ENCODE measurements around the gene MTA1.

MTA1 gene

DNA sequence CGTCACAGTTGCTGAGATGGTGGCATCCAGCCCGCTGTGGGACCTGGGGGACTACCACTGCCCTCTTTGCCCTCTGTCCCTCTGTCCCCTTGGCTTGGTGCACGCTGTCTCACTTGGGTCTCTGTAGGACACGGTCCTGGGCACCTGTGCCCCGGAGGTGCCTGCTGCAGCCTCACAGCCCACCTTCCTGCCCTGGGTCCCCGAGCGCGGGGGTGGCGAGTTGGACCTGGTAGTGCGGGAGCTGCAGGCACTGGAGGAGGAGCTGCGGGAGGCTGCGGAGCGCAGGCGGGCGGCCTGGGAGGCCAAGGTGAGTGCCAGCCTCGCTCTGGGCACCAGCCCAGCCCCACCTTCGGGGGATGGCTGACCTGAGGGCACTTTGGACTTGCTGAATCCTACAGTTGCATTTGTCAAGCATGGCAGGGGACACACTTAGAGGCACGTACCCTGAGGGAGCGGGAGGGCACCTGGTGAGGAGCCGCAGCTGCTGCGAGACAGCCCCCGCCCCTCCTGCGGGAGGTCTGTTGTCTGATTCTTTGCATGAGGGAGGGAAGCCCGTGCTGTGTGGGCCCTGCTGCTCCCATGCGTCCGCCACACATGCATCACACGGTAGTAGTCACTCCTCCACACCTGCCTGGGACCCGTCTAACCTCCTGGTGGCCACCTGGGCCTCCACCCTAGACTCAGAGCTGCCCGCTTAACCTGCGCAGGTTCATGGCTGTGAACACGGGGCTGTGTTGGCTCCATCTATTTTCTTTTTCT, 78.2 kb downstream of the MTA1 start:
- DNase-seq: peak in 1 of 2 donors; percentile 64
- Histone ChIP-seq H3K36me3 (peaks cover 10 to 29% (median 16%) of the 10 kb centered on the region in 3 donors), H3K4me1 (peaks cover 0 to 13% (median 0%) of the 10 kb centered on the region in 4 donors), H3K9me3 (no peaks in the 10 kb centered on the region), H3K4me3 (no peak overlapping the region), H3K27ac (no peak overlapping the region), H3K27me3 (no peaks in the 10 kb centered on the region)
- TF ChIP-seq, protein P1, sequence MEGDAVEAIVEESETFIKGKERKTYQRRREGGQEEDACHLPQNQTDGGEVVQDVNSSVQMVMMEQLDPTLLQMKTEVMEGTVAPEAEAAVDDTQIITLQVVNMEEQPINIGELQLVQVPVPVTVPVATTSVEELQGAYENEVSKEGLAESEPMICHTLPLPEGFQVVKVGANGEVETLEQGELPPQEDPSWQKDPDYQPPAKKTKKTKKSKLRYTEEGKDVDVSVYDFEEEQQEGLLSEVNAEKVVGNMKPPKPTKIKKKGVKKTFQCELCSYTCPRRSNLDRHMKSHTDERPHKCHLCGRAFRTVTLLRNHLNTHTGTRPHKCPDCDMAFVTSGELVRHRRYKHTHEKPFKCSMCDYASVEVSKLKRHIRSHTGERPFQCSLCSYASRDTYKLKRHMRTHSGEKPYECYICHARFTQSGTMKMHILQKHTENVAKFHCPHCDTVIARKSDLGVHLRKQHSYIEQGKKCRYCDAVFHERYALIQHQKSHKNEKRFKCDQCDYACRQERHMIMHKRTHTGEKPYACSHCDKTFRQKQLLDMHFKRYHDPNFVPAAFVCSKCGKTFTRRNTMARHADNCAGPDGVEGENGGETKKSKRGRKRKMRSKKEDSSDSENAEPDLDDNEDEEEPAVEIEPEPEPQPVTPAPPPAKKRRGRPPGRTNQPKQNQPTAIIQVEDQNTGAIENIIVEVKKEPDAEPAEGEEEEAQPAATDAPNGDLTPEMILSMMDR (IDR thresholded peaks at IDR 0.05): no peak
- intact Hi-C loops (cut with DNase I; ENCODE audit: low total_unique reads): loop anchor here (10.0 kb wide), 2 partner anchors 193 to 513 kb away; partner anchors contain the start of genes BRF1 and CLBA1

DNA sequence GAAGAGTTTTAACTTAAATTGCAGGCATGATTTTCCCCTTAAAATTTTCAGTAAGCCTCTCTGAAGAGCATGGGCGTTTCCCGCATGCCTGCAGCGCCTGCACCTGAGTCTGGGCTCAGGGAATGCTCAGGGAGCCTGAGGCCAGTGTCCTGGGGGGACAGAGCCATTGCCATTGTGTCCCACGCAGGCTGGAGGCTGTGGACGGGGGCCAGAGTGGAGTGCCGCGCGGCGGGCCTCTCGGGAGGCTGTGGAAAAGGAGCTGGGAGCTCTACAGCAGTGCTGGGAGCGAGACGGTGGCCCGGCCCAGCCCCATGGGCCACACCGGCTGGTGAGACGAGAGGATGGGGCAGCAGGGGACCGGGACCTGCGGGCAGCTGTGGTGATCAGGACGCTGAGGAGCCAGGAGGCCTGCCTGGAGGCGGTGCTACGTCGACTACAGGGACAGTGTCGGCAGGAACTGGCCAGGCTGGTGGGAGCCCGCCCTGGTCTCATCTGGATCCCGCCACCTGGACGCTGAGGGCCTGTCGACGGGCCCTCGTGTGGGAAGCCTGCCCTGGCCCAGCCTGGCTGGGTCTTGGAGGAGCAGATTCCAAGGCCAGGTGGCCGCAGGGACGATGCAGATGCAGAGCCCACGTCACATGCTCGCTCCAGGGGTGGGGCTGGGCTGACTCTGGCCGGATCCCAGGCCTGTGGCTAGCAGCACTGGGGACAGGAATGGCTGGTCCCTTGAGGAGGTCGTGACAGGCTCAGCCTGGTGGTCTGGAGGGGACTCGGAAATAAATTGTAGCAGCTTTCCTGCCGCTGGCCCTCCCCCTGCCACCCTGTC, 79.0 kb downstream of the MTA1 start:
- Histone ChIP-seq H3K36me3 (peaks cover 10 to 21% (median 16%) of the 10 kb centered on the region in 3 donors), H3K4me1 (peaks cover 0 to 13% (median 0%) of the 10 kb centered on the region in 4 donors), H3K27me3 (no peaks in the 10 kb centered on the region), H3K4me3 (no peak overlapping the region), H3K9me3 (no peaks in the 10 kb centered on the region), H3K27ac (no peak overlapping the region)
- intact Hi-C loops (cut with DNase I; ENCODE audit: low total_unique reads): loop anchor here (10.0 kb wide), 2 partner anchors 194 to 514 kb away; partner anchors contain the start of genes BRF1 and CLBA1
- TF ChIP-seq, protein P1 (IDR thresholded peaks at IDR 0.05): no peak
- DNase-seq: peak in 1 of 2 donors; percentile 63

DNA sequence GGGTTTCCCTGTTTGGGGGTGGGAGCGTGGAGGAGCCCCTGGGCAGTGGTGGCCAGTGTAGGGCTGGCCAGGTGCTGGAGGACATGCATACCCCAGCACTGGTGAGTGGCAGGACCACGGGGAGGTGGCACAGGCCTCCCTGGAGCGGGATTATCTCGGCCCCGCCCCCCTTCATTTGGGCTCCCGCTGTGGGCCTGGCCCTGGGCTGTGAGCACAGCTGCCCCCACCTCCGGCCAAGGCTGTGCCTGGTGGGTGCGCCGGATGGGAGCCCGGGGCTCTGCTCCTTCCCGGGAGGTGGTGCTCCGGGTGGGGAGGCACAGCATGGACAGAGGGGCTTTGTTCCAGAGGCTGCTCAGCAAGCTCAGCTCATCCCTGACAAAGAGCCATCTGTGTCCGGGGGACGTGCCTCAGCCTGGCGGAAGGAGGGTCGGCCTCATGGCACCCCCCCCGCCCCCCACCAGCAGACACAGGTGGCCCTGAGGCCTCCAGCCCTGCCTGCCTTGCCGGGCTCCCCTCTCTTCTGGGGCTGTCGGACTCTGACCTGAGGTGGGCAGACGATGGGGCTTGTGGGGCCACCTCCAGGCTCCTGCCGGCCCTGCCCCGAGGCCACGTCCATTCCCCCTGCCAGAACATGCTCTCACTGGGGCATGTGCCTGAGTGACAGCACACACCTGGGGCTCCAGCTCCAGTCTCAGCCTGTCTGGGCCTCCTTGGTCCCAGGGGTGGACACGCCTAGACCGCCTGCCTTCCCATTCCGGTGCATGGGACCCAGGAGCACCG, 79.8 kb downstream of the MTA1 start:
- no peak overlapping the region for H3K27ac ChIP-seq
- intact Hi-C loops (cut with DNase I; ENCODE audit: low total_unique reads): loop anchor here (10.0 kb wide), 2 partner anchors 195 to 515 kb away; partner anchors contain the start of genes BRF1 and CLBA1

DNA sequence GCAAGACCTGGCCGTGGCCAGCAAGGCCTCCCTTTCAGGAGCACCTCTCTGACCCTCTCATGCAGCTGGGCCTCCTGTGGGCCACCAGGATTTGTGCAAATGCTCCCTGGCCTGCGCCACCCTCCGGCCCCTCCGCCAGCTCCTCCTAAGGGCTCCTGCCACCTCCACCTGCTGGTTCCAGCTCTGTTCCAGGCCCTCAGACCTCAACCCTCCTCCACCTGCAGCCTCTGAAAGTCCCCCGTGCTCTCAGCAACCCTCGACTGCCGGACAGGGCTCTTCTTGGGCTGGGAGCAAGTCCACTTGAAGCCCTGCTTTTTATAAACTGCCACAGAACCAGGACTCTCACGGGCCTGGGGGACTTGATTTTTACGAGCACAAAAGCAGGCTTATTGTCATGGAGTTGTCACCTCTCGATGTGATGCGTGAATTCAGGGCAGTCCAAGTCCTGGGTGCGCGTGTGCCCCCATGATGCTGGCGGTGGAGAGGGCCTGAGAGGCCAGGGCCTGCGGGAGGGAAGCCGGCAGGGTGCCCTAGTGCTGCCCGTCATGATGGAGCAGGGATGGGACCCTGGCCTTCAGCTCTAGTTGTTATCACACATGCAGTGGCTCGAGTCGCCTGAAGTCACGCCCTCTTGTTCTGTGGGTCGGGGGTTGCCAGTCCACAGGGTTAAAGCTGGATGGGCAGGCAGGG, 80.6 kb downstream of the MTA1 start:
- peak in 1 of 2 donors; percentile 67 for DNase-seq
- Histone ChIP-seq H3K27ac (no peak overlapping the region), H3K4me3 (no peak overlapping the region), H3K36me3 (peaks cover 10 to 20% (median 16%) of the 10 kb centered on the region in 3 donors), H3K27me3 (no peaks in the 10 kb centered on the region), H3K4me1 (peaks cover 0 to 11% (median 0%) of the 10 kb centered on the region in 4 donors), H3K9me3 (no peaks in the 10 kb centered on the region)
- intact Hi-C loops (cut with DNase I; ENCODE audit: low total_unique reads): no loop called here
- TF ChIP-seq, protein P1 (IDR thresholded peaks at IDR 0.05): no peak

More for the DNA sequence above, 79.8 kb downstream of the MTA1 start:
- Histone ChIP-seq H3K4me1 (peaks cover 0 to 13% (median 0%) of the 10 kb centered on the region in 4 donors), H3K36me3 (peaks cover 10 to 20% (median 16%) of the 10 kb centered on the region in 3 donors), H3K27me3 (no peaks in the 10 kb centered on the region), H3K9me3 (no peaks in the 10 kb centered on the region), H3K4me3 (no peak overlapping the region)
- peak in 1 of 2 donors; percentile 65 for DNase-seq
- TF ChIP-seq, protein P1 (IDR thresholded peaks at IDR 0.05): no peak
